OCI-LY1 (cell line): ENCODE measurements around the gene PCSK5.

Experiments used
- CTCF ChIP-seq: fragments of 200-600 bp; sonication (generic), shearing (Covaris generic); IDR thresholded peaks from 2 replicates; pipeline ENCODE4 v1.5.1; 2017; ENCODE audit warnings: mild to moderate bottlenecking, antibody characterized with exemption, low read length, moderate library complexity, mixed read lengths
- EZH2 ChIP-seq: fragments of 200-600 bp; sonication (generic), shearing (Covaris generic); IDR thresholded peaks from 2 replicates; pipeline ENCODE4 v1.8.0; 2017; ENCODE audit warnings: borderline replicate concordance, mixed run types, mild to moderate bottlenecking, antibody characterized with exemption, low read length, moderate library complexity, mixed read lengths

- no peak for TF ChIP-seq CTCF
- no peak for TF ChIP-seq EZH2
Observed at GRCh38 chr9:76377791-76378190, 487.3 kb downstream of the PCSK5 start.
